NCI-H446 treated with DMSO at 0.1 percent for 48 hours (cell line): ENCODE results near the gene KCNC1.

Source experiments
- DNase-seq: peaks from one replicate; lab custom pipeline; 2025; lab: John Stamatoyannopoulos, UW

Gene KCNC1

DNA sequence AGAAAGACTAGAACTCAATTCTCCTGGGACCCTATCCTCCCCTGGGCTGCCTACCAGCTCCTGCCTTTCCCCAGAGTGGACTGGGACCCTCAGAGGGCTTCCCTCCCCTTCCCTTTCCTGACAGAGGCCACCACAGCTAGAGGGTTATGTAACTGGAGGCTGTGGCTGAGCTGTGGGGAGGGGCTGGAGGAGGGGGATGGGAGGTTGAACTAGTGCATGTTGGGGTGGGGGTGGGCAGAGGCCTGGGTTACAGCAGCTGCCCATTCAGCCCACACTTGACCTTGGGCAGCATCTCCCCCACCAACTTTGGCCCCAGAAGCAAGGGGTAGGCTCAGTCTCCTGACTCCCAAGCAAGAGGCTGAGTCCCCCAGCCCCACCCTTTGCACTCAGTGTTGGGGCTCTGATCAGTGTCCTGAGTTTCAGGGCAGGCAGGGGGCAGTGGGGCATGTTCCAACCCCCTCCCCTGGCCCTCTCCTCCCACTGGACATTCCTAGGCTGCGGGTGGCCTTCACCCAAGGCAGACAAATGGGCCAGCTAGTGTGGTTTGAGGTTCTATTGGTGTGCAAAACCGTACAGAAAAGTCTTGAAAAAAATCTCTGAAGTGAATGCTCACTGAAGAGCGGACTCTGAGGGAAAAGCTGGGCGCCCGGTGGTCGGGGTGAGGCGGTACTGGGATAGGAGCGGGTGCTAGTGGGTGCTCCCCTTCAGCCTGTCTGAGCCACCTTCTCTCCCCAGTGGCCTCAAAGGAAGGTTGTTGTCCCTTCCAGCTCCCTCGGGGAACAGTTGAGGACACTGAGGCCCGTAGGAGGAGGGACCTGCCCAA is 3.8 kb downstream of the KCNC1 start:
- no peak for DNase-seq

GRCh38 chr11:17739945-17740338 is 5.4 kb downstream of the KCNC1 start:
- no peak for DNase-seq

DNA sequence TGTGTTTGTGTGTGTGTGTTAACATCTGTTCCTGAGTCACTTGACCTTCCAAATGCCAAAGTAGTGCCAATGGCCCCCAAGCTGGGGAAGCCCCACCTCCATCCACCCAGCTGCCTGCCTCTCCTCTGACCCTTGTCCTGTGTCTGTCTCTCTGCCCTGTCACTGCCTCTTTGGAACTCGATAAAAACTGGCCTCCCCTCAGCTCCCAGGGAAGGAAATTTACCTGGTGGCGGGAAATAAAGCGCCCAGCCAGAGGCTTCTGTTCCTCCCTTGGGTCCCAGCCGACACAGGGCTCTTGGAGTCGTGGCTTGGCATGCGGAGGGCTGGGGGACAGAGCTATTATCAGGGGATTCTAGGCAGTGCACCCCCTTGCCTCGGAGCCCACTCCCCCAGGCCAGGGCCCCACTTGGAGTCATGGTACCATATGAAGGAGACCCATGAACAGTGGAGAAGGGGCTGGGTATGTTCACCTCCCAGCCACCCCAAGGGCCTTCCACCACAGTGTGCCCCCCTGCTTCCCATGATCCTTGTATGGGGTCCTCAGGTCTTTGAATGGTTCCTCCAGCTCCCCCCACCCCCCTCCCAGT is 6.2 kb downstream of the KCNC1 start:
- no peak for DNase-seq

DNA sequence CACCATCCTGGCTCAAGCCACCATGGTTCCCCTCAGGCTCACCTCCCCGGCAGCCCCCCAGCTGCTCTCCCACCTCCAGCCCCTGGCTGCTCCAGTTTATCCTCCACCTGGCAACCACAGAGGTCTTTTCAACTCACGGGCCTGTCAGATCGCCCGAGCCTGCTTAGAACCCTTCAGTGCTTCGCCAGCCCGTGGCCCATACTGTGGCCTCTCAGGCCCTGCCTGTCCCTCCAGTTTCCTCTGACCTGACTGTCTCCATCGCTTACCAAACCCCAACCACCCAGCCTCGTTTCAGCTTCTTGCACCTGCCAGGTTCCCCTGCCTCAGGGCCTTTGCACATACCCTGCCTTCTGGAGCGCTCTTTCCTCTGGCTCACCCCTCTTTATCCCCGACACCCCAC is 6.9 kb downstream of the KCNC1 start:
- no peak for DNase-seq

GRCh38 chr11:17742019-17742418 is 7.4 kb downstream of the KCNC1 start:
- DNase-seq, result no peak

DNA sequence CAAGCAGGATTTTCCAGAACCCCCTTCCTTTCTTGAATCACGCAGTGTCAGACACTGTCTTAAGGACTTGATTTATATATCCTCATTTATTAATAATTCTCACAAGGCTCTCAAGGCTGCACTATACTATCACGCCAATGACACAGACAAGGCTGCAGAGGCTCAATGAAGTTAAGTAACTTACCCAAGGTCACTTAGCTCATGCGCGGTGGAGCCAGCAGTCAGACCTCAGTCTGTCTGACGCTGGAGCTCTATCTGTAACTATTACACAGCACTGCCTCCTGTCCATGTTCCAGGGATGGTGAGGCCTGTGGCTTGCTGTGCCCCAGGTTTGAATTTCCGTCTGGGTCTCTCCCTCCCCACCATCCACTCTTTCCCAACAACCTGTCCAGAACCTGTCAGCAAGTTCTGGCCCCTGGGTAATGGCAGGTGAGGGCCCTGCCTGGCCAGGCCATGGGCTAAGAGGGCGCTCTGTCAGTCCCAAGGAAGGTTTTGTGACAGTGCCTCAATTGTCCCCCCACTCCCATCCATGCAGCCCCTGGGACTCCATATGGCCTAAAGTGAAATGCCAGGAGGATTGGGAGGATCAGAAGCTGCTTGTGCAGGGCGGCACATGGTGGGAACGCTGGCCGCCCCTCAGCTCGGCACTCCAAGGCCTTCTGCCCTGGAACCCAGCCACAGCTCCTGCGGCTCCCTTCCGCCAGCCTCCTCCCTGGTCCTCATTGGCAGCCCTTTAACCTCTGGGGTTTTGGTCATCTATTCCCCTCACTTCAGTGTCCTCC is 8.6 kb downstream of the KCNC1 start:
- DNase-seq, result no peak

GRCh38 chr11:17743808-17744119 is 9.2 kb downstream of the KCNC1 start:
- no peak for DNase-seq

- no peak for DNase-seq
Measured at GRCh38 chr11:17744151-17744940, 9.8 kb downstream of the KCNC1 start.

DNA sequence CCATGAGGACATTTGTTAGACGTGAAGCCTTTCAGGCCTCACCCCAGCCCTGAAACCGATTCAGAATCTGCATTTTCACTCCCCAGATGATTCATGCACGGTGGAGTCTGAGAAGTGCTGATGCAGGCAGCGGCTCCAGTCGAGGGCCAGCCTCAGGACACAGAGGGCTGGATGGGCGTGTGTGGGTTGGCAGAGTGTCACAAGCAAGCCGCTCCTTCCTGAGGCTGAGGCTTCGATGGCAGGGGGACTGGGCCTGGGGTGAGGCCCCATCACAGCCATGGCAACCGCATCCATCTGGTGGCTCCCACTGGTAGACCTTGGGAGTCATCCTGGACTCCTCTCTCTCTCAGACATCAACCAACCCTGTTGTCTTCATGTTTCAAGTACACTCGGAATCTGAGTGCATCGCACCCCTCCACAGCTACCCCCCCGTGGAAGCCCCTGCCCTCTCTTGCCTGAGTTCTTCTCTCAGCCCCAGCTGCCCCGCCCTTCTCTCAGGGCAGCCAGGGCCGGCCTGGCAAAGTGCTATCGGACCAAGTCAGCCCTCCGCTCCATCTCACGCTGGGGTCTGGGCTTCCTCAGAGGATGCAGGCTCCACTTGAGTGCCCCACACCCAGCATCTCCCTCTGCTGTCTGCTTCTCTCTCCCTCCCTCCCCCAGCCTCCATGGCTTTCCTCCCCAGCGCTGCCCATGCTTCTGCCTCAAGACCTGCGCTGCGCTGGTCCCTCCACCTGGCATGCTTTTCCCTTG is 10.6 kb downstream of the KCNC1 start:
- no peak for DNase-seq

- DNase-seq, result no peak
Measured at GRCh38 chr11:17746096-17746495, 11.5 kb downstream of the KCNC1 start.

GRCh38 chr11:17747131-17747955 is 12.8 kb downstream of the KCNC1 start:
- DNase-seq, result no peak

DNA sequence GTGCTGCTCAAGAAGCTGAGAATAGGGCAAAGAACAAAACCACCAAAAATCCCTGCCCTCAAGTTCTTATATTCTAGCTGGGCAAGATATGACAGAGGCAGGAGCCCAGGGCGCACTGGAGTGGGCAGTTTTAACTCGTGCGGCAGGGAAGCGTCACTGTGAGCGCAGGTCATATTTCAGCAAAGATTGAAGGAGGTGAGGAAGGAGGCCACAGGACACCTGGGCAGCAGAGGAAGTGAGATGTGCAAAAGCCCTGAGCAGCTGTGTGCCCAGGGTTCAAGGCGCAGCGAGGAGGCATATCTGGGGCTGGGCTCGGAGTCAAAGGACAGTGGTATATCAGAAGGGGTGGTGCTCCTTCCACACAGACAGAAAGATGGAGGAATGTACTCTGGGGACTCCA is 13.5 kb downstream of the KCNC1 start:
- no peak for DNase-seq

DNA sequence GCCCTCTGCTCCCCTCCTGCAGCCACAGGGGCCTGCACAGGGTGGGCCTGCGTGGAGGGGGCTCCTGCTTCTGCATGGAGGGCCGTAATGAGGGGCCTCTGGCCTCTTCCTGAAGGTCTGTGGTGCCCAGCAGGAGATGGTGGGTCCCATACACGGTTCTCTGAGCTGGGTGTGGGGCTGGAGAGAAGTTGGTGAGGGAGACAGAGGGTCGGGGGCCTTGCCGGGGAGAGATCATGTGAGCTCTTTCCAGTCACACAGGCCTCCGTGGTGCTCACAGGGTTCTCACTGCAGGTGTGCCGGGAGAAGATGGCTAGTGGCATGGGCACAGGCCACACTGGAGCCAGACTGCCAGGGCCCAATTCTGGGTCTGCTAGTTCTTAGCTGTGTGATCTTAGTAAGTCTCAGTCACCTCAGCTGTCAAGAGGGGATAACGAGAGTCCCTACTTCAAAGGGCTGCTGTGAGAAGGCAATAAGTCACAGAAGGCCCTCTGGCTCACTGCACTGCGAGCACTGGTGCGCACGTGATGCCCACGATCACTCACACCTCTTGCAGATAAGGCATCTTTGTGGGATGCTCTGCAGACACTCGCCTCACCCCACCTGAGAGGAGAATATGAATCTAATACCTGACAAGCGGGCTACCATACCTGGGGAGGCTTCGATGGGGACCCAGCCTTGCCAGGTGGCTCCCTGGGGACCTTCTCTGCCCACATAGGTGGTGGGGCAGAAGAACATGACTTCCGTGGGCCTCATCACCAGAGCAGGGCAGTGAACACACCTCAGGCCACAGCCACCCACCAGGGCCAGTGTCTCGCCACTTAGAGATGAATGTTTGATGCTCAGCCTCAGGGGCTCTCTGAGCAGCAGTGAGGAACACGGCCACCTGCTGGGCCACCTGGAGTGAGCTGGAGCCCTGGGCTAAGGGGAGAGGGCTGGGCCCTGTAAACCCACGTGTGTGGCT is 14.5 kb downstream of the KCNC1 start:
- no peak for DNase-seq

GRCh38 chr11:17750013-17750800 is 15.6 kb downstream of the KCNC1 start:
- no peak for DNase-seq

- no peak for DNase-seq
Measured at GRCh38 chr11:17750801-17751165, 16.2 kb downstream of the KCNC1 start.

GRCh38 chr11:17751558-17751957 is 17.0 kb downstream of the KCNC1 start:
- DNase-seq, result no peak

- no peak for DNase-seq
Measured at GRCh38 chr11:17752144-17752543, 17.6 kb downstream of the KCNC1 start.

- DNase-seq, result no peak
Measured at GRCh38 chr11:17753153-17753552, 18.6 kb downstream of the KCNC1 start.

DNA sequence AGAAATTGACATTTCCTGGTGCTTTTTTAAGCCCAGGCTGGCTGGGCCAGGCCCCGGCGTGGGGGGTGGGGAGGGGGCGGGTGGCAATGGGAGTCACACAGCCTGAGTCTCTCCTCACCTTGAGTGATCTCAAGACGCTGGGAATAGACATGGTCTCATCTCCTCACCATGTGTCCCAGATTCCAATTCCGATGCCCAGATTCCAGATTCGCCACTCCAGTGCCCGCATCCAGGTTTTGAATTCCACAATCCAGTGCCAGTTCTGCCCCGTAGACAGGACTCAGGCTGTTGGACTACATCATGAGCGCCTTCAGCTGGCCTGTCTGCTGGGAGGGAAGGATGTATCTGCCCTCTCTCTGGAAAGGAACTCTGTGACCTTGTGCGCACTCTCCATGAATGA is 19.1 kb downstream of the KCNC1 start:
- DNase-seq, result no peak
